NCI-H524 (cell line): ENCODE measurements around the gene MPZ.

Experiments used
- DNase-seq, 2 experiments: peaks; one replicate each; lab custom pipeline; 2025; lab: John Stamatoyannopoulos, UW

The MPZ gene

GRCh38 chr1:161309868-161310267 is at the start of gene MPZ:
TSS of gene MPZ (minus strand) at chr1:161309968. CDS start at chr1:161309905, 63 bp downstream.
- DNase-seq: no peak

GRCh38 chr1:161359291-161359690 is 49.5 kb upstream of the MPZ start:
- no peak for DNase-seq

- DNase-seq: no peak
These were observed 47.3 kb upstream of the MPZ start for GRCh38 chr1:161357073-161357472.

- peak; percentile 15 to 60 for DNase-seq
These were observed 41.7 kb upstream of the MPZ start for GRCh38 chr1:161351482-161351881.

GRCh38 chr1:161350671-161351070 is 40.9 kb upstream of the MPZ start:
- no peak for DNase-seq

- peak in 1 of 2 experiments; percentile 6 for DNase-seq
These were observed 33.1 kb upstream of the MPZ start for GRCh38 chr1:161342821-161343220.

GRCh38 chr1:161342177-161342576 is 32.4 kb upstream of the MPZ start:
- DNase-seq: no peak

- no peak for DNase-seq
These were observed 26.0 kb upstream of the MPZ start for GRCh38 chr1:161335796-161336195.

GRCh38 chr1:161333166-161333565 is 23.4 kb upstream of the MPZ start:
- no peak for DNase-seq

- DNase-seq: no peak
These were observed 20.6 kb upstream of the MPZ start for GRCh38 chr1:161330346-161330745.

GRCh38 chr1:161324020-161324419 is 14.3 kb upstream of the MPZ start:
- DNase-seq: no peak

- peak; percentile 67 to 70 for DNase-seq
These were observed 6.3 kb upstream of the MPZ start for GRCh38 chr1:161315841-161316674.

- DNase-seq: peak; percentile 67 to 86
These were observed 4.6 kb upstream of the MPZ start, which contains the start of gene SDHC for GRCh38 chr1:161314201-161314981. TSS of gene SDHC (plus strand) at chr1:161314381. CDS start at chr1:161314406, 25 bp downstream.

GRCh38 chr1:161313554-161314200 is 3.9 kb upstream of the MPZ start:
- DNase-seq: no peak

GRCh38 chr1:161311595-161312181 is 1.9 kb upstream of the MPZ start:
- DNase-seq: no peak

GRCh38 chr1:161307892-161308638 is 1.7 kb downstream of the MPZ start:
- no peak for DNase-seq

- DNase-seq: peak in 1 of 2 experiments; percentile 11
These were observed 2.5 kb downstream of the MPZ start for GRCh38 chr1:161307230-161307768.

- DNase-seq: peak in 1 of 2 experiments; percentile 12
These were observed 3.8 kb downstream of the MPZ start for GRCh38 chr1:161305867-161306519.

GRCh38 chr1:161304927-161305866 is 4.6 kb downstream of the MPZ start:
- DNase-seq: no peak
